ENCODE data around the gene ACOXL. TPM values are rescaled to one million over a fixed set of nuclear protein-coding genes. Genes with fewer than 3 reads are reported as not detected.

ACOXL gene
- total RNA-seq = not detected in 2 replicates

GRCh38 chr2:110732422-110733413 is at the start of gene ACOXL:
Gene ACOXL, plus strand, starts transcription at chr2:110732573. Its CDS starts 35,817 bp downstream, at chr2:110768390.

GRCh38 chr2:111120253-111121027 is 388.1 kb downstream of the ACOXL start, which contains the start of gene BCL2L11:
Gene BCL2L11, plus strand, starts transcription at chr2:111120914. Its CDS starts 2,832 bp downstream, at chr2:111123746.

Other genes with a start within 250 kb of the ACOXL start
- 20.9 and 32.8 TPM in 2 replicates for gene RGPD6, start 155.4 kb upstream of the ACOXL start, total RNA-seq
- gene BUB1, start 54.5 kb upstream of the ACOXL start, total RNA-seq = 36.7 and 68.6 TPM in 2 replicates